ENCODE data around the gene USF1. TPM values are rescaled to one million over a fixed set of nuclear protein-coding genes. Genes with fewer than 3 reads are reported as not detected.
"Not testable (repeated sequence)": the region's sequence is repeated elsewhere in the genome, so short reads cannot be mapped to it uniquely, and the experiment has no call there.

USF1 gene
- total RNA-seq, 1 experiment from 2014 or later, result 57.9 TPM

DNA sequence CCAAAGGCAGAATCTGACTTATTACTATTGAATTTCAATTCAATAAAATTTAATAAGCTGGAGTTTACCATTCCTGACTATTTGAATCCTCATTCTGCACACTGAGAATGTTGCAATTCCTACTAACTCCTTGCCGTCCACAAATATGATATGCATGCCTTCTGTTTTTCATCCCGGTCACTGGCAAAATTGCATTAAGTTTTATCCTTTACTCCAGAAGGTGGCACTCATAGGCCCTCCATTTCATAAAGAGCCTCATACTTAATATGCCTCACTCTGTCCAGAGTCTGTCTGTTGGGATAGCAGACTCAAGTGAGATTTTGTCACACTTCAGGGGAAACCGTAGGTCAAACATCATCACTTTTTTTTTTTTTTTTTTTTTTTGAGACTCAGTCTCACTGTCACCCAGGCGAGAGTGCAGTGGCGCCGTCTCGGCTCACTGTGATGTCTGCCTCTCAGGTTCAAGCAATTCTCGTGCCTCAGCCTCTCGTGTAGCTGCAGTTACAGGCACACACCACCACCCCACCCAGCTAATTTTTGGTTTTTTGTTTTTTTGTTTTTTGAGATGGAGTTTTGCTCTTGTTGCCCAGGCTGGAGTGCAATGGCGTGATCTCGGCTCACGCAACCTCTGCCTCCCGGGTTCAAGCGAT lies 52.1 kb downstream of the USF1 start:
- POLR2A ChIA-PET (ENCODE audit: low non-redundant PET), result no interaction called here
- TF ChIP-seq, protein P1, sequence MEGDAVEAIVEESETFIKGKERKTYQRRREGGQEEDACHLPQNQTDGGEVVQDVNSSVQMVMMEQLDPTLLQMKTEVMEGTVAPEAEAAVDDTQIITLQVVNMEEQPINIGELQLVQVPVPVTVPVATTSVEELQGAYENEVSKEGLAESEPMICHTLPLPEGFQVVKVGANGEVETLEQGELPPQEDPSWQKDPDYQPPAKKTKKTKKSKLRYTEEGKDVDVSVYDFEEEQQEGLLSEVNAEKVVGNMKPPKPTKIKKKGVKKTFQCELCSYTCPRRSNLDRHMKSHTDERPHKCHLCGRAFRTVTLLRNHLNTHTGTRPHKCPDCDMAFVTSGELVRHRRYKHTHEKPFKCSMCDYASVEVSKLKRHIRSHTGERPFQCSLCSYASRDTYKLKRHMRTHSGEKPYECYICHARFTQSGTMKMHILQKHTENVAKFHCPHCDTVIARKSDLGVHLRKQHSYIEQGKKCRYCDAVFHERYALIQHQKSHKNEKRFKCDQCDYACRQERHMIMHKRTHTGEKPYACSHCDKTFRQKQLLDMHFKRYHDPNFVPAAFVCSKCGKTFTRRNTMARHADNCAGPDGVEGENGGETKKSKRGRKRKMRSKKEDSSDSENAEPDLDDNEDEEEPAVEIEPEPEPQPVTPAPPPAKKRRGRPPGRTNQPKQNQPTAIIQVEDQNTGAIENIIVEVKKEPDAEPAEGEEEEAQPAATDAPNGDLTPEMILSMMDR (conservative IDR thresholded peaks at IDR 0.05; ENCODE audit: low read depth, low read length), result peak; percentile 55
- no peak for TF ChIP-seq EZH2 (IDR thresholded peaks at IDR 0.05; ENCODE audit: borderline replicate concordance, low read depth, low read length, poor library complexity, severe bottlenecking)

DNA sequence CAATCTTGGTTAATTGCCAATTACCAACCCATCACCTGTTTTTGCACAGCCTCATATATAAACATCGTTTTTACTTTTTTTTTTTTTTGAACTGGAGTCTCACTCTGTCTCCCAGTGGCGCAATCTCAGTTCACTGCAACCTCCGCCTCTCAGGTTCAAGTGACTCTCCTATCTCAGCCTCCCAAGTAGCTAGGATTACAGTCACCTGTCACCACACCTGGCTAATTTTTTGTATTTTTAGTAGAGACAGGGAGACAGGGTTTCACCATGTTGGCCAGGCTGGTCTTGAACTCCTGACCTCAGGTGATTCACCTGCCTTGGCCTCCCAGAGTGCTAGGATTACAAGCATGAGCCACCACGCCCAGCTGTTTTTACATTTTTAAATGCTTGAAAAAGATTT lies 53.7 kb downstream of the USF1 start:
- H3K9me3 ChIP-seq (ENCODE audit: low read depth, low read length, poor library complexity, severe bottlenecking); CTCF ChIA-PET; H3K27me3 ChIP-seq (replicated peaks; ENCODE audit: insufficient read depth, low read depth, low read length, poor library complexity); H3K4me1 ChIP-seq (ENCODE audit: insufficient read depth, low read length, poor library complexity, severe bottlenecking); POLR2A ChIA-PET (ENCODE audit: low non-redundant PET); BruUV-seq (replicated peaks); H3K4me3 ChIP-seq (ENCODE audit: low read depth, low read length, poor library complexity, severe bottlenecking); H3K36me3 ChIP-seq (ENCODE audit: insufficient read depth, low read length, poor library complexity, severe bottlenecking); H3K27ac ChIP-seq (ENCODE audit: low read depth, low read length, poor library complexity, severe bottlenecking); DNase-seq (ENCODE audit: low spot score): not testable (repeated sequence)
- intact Hi-C loops (cut with micrococcal nuclease; ENCODE audit: unreplicated experiment), result loop anchor here (5.0 to 10.0 kb wide), 2 partner anchors 265 to 383 kb away; no protein-coding TSS in a partner anchor

More for the DNA sequence above, 52.1 kb downstream of the USF1 start:
- intact Hi-C loops (cut with micrococcal nuclease; ENCODE audit: unreplicated experiment), result loop anchor here (5.0 to 10.0 kb wide), 2 partner anchors 266 to 381 kb away; no protein-coding TSS in a partner anchor
- no peaks in the 10 kb centered on the region for H3K36me3 ChIP-seq (ENCODE audit: insufficient read depth, low read length, poor library complexity, severe bottlenecking)
- no peaks in the 10 kb centered on the region for H3K9me3 ChIP-seq (ENCODE audit: low read depth, low read length, poor library complexity, severe bottlenecking)
- H3K4me1 ChIP-seq (ENCODE audit: insufficient read depth, low read length, poor library complexity, severe bottlenecking), result no peaks in the 10 kb centered on the region
- H3K27me3 ChIP-seq (replicated peaks; ENCODE audit: insufficient read depth, low read depth, low read length, poor library complexity), result no peaks in the 10 kb centered on the region
- CTCF ChIA-PET, result interaction anchor here (0.7 kb wide), 1 partner anchor 184 kb away, joined by 7 read pairs; no protein-coding TSS in a partner anchor
- DNase-seq (ENCODE audit: low spot score), result peak; percentile 50
- no TSS peak for BruUV-seq (replicated peaks)
- H3K27ac ChIP-seq (ENCODE audit: low read depth, low read length, poor library complexity, severe bottlenecking), result no peak overlapping the region
- no peak overlapping the region for H3K4me3 ChIP-seq (ENCODE audit: low read depth, low read length, poor library complexity, severe bottlenecking)

Other genes with a start within 250 kb of the USF1 start
- not detected in 2 replicates for gene LY9, start 249.8 kb downstream of the USF1 start, total RNA-seq (2021)
- gene CD244, start 183.1 kb downstream of the USF1 start, total RNA-seq (2021), result not detected in 2 replicates
- not detected in 2 replicates for gene ITLN1, start 160.8 kb downstream of the USF1 start, total RNA-seq (2021)
- not detected in 2 replicates for gene ITLN2, start 91.2 kb downstream of the USF1 start, total RNA-seq (2021)
- gene F11R, start 24.8 kb downstream of the USF1 start, total RNA-seq (2021), result 2.3 and 4.1 TPM in 2 replicates
- gene TSTD1, start 7.0 kb downstream of the USF1 start, total RNA-seq (2021), result 1.2 and 1.3 TPM in 2 replicates
- not detected in 2 replicates for gene ARHGAP30, start 23.9 kb upstream of the USF1 start, total RNA-seq (2021)
- gene NECTIN4, start 43.6 kb upstream of the USF1 start, total RNA-seq (2021), result not detected in 2 replicates
- 1.7 and 4.8 TPM in 2 replicates for gene KLHDC9, start 52.4 kb upstream of the USF1 start, total RNA-seq (2021)
- 131 and 133 TPM in 2 replicates for gene PFDN2, start 72.1 kb upstream of the USF1 start, total RNA-seq (2021)
- 29.3 and 40.3 TPM in 2 replicates for gene NIT1, start 72.1 kb upstream of the USF1 start, total RNA-seq (2021)
- gene DEDD, start 86.7 kb upstream of the USF1 start, total RNA-seq (2021), result 53.0 and 54.6 TPM in 2 replicates
- gene UFC1, start 108.0 kb upstream of the USF1 start, total RNA-seq (2021), result 73.6 and 82.7 TPM in 2 replicates
- gene USP21, start 113.5 kb upstream of the USF1 start, total RNA-seq (2021), result 46.2 and 51.8 TPM in 2 replicates
- 24.3 and 25.2 TPM in 2 replicates for gene PPOX, start 120.4 kb upstream of the USF1 start, total RNA-seq (2021)
- gene B4GALT3, start 131.5 kb upstream of the USF1 start, total RNA-seq (2021), result 47.9 and 55.1 TPM in 2 replicates
- gene ADAMTS4, start 153.1 kb upstream of the USF1 start, total RNA-seq (2021), result 28.6 and 31.6 TPM in 2 replicates
- gene NDUFS2, start 156.4 kb upstream of the USF1 start, total RNA-seq (2021), result 123 and 133 TPM in 2 replicates
- 1.2 and 1.5 TPM in 2 replicates for gene FCER1G, start 169.3 kb upstream of the USF1 start, total RNA-seq (2021)
- gene APOA2, start 177.7 kb upstream of the USF1 start, total RNA-seq (2021), result not detected in 2 replicates
- 14.0 TPM in 2 replicates for gene TOMM40L, start 180.1 kb upstream of the USF1 start, total RNA-seq (2021)
- gene NR1I3, start 192.2 kb upstream of the USF1 start, total RNA-seq (2021), result not detected in 2 replicates
- gene PCP4L1, start 212.8 kb upstream of the USF1 start, total RNA-seq (2021), result not detected in 2 replicates